Measurements from ENCODE around the gene SRSF7.

GRCh38 chr2:38743672-38744398 lies 7.3 kb downstream of the SRSF7 start:
- TF ChIP-seq CTCF (IDR thresholded peaks at IDR 0.05) (no peak), POLR2A (IDR thresholded peaks at IDR 0.05) (no peak)

Data from uterus (tissue), 2 donors.